Mononuclear cell (primary cell): Measurements from ENCODE around the gene CDK6. TPM values are rescaled to one million over a fixed set of nuclear protein-coding genes. Genes with fewer than 3 reads are reported as not detected.

Experiments used
- H3K27me3 ChIP-seq: 2 replicates; pipeline ENCODE4 v1.6.0; 2011; ENCODE audit warnings: low read length, control low read depth; ENCODE audit not compliant: insufficient read depth
- H3K4me1 ChIP-seq: 2 replicates; pipeline ENCODE4 v1.5.1; 2011; ENCODE audit warnings: mild to moderate bottlenecking, low read length, control low read depth; ENCODE audit not compliant: insufficient read depth
- H3K4me3 ChIP-seq: 2 replicates; pipeline ENCODE4 v1.5.1; 2011; ENCODE audit warnings: mild to moderate bottlenecking, low read length, moderate library complexity
- H3K9me3 ChIP-seq: 2 replicates; pipeline ENCODE4 v1.5.1; 2011; ENCODE audit warnings: low read depth, mild to moderate bottlenecking, control low read depth, low read length
- total RNA-seq: library from RNA; depleted of rRNA; stranded (reverse); fragments of >200 nt; gene quantifications from one replicate; pipeline ENCODE4 v1.2.3, GENCODE V29; 2012

The CDK6 gene
- total RNA-seq, 1 donor, result 28.4 TPM

DNA sequence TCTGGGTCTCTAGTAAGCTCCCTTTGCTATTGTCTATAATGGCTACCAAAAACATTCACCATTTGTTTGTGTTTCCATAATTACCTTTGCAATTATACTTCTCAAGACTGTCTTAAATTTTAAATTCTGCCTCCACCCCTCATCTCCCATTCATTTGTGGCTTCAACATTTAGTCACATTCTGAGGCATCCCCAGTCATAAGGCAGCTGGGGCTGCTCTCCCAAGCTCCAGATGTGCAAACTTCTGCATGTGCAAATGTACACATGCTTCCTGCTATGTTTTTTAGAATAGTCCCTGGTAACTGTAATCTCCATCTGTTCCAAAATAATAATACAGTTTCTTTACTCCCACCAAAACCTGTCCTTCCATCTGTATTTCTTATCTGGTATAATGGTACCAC is 97.3 kb downstream of the CDK6 start:
- Histone ChIP-seq H3K4me3 (no peak overlapping the region), H3K9me3 (no peaks in the 10 kb centered on the region), H3K27me3 (no peaks in the 10 kb centered on the region), H3K4me1 (no peaks in the 10 kb centered on the region)

DNA sequence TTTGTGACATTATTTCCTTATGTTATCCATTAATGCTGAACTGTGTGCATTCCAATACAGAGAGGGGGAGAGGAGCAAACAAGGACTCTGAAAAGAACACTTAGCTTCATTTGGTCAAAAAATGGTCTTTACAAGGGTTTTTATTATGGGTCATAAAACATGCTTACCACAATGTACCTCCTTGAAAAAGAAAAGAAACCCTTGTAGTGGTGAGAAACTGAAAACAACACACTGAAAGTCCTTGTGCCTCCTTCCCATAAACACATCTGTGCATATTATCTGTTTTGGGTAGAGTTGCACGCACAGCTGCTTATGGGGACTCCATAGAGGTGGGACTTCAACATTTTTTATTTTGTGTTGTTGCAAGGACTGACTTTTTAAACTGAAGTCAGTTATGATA is 98.7 kb downstream of the CDK6 start:
- Histone ChIP-seq H3K9me3 (no peaks in the 10 kb centered on the region), H3K4me3 (no peak overlapping the region), H3K27me3 (no peaks in the 10 kb centered on the region), H3K4me1 (peaks cover 4% of the 10 kb centered on the region)

DNA sequence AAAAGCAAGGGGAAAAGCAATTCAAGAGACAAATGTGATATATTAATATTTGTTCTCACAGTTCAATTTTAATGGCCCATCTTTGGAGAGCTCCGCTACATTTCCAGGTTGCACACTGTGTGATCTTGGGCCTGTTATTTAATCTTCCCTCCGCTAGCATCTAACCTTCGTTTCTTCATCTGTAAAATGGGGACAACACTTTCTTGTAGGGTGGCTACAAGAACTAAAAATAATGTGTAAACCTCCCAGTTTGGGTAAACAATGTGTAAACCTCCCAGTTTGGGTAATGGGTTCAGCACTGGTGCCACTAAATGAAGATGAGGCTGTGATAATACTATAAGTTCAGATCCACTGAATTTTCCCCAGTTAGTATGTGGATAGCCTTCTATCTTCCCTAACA is 99.5 kb downstream of the CDK6 start:
- no peak overlapping the region for H3K4me3 ChIP-seq
- no peaks in the 10 kb centered on the region for H3K27me3 ChIP-seq
- peaks cover 12% of the 10 kb centered on the region for H3K4me1 ChIP-seq
- no peaks in the 10 kb centered on the region for H3K9me3 ChIP-seq

DNA sequence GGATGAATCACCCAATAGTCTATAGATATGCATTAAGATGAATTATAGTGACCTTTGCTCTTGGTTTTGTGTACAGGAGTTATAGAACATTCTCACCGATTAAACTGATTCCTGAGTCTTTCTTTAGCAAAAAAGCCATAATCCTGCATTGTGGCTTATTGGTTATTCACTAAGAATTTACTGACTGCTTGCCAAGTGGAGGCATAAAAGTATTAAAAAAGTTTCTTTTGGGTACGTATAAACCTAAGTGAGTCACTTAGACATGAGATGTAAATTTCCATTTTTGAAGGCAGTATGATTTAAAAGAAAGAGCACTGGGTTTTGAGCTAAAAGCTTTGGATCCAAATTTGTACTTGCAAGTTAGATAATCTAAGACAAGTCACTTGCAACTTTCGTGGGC is 100.7 kb downstream of the CDK6 start:
- Histone ChIP-seq H3K9me3 (no peaks in the 10 kb centered on the region), H3K27me3 (no peaks in the 10 kb centered on the region), H3K4me3 (no peak overlapping the region), H3K4me1 (peaks cover 24% of the 10 kb centered on the region)

DNA sequence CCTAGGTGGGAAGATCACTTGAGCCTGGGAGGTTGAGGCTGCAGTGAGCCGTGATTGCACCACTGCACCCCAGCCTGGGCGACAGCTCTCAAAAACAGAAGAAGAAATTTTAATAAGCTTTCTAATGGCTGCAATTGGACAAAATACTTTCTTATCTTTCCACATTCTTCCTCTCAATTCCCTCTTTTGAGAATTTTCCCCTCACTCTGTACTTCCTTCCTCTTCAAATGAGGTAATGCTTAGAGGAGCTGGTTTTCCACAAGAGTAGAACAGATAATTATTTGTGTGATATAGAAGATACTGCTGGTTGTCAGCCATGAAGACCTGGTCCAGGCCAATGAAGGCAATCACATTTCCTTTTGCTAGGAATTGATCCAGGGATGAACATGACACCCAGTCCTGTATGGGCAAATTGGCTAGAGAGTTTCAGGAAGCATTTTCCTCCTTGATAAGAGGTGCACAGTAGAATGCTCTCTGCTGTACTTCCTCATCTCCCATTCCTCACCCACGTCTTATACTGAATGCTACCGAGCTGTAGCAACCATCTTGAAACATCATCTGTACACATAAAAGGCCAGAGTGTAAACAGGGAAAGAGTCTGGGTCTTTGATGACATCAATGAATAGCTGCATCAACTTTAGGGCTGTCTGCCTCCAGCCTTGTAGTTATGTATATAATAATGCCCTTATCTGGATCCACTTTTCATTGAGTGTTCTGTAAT is 103.9 kb downstream of the CDK6 start:
- Histone ChIP-seq H3K9me3 (no peaks in the 10 kb centered on the region), H3K4me3 (no peak overlapping the region), H3K4me1 (peaks cover 29% of the 10 kb centered on the region), H3K27me3 (no peaks in the 10 kb centered on the region)

DNA sequence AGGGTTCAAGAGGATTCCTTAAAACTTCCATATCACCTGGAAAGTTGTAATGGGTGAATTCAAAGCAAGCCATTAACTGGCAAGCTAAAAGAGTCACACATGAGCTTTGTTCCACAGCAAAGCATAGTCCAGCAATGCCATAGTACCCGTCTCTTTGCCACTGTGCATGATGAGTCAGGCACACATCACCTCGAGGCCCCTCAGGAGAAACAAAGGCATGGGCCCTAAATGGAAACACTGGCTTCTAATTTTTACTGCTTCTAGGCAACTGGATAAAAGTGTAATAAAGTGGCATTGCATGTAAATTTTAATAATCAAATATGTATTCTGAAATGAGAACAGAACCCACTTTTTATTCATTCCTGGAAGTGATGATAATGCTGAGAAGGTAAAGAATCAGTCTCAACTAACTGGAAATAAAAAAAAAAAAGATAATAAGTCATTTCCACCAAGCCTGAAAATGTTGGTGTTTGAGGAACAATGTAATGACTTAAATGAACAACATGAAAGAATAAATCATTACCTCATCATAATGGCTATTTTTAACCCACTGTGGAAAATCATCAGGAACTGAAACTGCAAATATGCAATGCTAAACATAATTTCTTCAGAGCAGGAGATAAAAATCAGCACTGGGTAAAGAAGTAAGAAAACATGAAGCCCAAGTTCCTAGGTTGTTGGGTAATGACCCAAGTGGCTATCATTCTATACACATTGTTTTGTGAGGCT is 104.9 kb downstream of the CDK6 start:
- no peaks in the 10 kb centered on the region for H3K27me3 ChIP-seq
- H3K9me3 ChIP-seq, result no peaks in the 10 kb centered on the region
- H3K4me3 ChIP-seq, result no peak overlapping the region
- H3K4me1 ChIP-seq, result peaks cover 29% of the 10 kb centered on the region

DNA sequence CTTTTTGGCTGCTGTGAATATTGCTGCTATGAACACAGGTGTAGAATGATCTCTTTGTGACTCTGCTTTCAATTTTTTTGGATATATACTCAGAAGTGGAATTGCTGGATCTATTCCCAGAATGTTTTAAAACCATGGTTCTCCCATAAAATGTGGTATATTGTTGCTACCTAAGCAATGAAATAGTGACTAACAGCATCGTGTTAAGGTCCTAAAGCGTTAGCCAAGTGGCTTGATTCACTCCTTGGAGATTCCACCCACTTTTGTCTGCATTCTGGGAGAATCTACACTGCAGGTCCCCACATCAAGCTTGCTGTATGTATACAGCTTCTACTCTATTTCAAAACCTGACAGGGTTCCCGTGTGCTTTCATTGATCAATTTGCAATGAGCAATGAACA is 105.6 kb downstream of the CDK6 start:
- H3K4me3 ChIP-seq, result no peak overlapping the region
- no peaks in the 10 kb centered on the region for H3K9me3 ChIP-seq
- H3K4me1 ChIP-seq, result peaks cover 29% of the 10 kb centered on the region
- no peaks in the 10 kb centered on the region for H3K27me3 ChIP-seq

DNA sequence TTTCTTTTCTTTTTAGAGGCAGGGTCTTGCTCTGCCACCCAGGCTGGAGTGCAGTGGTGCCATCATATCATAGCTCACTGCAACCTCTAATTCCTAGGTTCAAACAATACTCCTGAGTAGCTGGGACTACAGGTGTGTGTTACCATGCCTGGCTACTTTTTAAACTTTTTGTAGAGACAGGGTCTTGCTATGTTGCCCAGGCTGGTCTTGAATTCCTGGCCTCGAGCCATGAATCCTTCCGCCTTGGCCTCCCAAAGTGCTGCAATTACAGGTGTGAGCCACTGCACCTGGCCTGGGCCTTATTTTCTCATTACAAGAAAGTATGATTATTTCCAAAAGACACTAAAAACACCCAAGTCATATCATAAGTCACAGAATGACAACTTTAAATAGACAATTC is 106.6 kb downstream of the CDK6 start:
- Histone ChIP-seq H3K4me1 (peaks cover 29% of the 10 kb centered on the region), H3K27me3 (no peaks in the 10 kb centered on the region), H3K4me3 (no peak overlapping the region), H3K9me3 (no peaks in the 10 kb centered on the region)

DNA sequence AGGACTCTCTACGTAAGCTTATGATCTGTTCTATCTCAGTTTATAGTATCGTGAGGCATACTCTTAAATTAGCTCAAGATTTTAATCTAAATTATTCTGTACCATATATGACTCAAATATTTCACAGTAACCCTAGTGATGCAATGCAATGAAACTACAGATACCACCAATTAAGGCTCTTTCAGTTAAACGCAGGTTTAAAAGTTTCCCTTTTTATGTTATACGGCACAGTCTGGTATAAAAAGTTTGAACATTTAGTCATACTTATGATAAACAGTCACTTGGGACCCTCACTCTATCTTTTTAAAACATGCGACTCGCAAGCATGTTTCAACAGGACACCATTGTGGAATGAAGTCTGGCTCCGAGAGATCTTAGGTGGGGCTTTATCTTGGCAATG is 107.2 kb downstream of the CDK6 start:
- peaks cover 32% of the 10 kb centered on the region for H3K4me1 ChIP-seq
- H3K9me3 ChIP-seq, result no peaks in the 10 kb centered on the region
- H3K27me3 ChIP-seq, result no peaks in the 10 kb centered on the region
- H3K4me3 ChIP-seq, result no peak overlapping the region

DNA sequence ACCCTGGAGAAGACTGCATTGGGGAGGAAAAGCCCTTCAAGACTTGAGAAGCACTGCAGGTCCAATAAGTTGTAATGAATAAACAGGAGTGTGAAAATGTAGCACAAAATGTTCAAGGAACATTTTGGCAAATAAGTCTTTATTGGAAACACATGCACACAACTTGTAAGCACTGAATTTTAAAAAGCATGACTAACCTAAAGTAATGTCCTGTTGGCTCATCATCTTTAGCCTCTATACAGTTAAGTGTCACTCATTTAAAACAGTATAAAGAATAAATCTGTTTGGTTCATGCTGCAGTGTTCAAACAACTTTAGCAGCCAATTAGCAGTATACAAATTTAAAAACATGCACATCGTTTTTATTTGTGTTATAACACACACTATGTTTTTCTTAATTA is 108.6 kb downstream of the CDK6 start:
- no peak overlapping the region for H3K4me3 ChIP-seq
- peaks cover 32% of the 10 kb centered on the region for H3K4me1 ChIP-seq
- H3K27me3 ChIP-seq, result no peaks in the 10 kb centered on the region
- no peaks in the 10 kb centered on the region for H3K9me3 ChIP-seq

DNA sequence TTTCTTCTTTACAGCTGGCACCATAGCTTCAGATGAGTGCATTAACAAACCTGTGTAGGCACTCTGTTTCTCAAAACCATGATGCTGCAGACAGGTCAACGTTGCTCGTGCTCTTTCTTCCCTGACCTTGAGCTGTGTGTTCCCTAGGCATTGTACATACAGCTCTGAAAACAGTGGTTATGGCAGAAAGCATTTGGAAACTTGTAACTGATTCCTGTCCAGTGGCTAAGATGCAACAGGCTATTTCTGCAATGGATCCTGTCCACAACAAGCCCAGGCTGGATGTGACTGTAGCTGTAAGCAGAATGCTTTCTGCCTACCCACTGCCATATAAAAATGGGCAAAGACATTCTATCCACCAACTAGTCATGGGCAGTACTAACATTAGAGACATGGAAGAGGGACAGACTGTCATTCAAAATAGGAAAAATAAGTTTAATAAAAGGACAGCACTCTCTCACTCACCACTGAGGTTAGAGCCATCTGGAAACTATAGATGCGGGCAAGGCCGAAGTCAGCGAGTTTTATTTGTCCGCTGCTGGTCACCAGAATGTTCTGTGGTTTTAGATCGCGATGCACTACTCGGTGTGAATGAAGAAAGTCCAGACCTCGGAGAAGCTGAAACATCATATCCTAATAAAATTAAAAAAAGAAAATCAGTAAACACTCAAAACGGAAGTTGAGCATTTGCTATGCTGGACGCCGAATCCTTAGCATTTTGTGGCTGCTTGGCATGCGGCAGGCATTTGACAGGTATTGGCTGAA is 111.0 kb downstream of the CDK6 start:
- Histone ChIP-seq H3K27me3 (no peaks in the 10 kb centered on the region), H3K4me3 (no peak overlapping the region), H3K9me3 (no peaks in the 10 kb centered on the region), H3K4me1 (peaks cover 8% of the 10 kb centered on the region)

DNA sequence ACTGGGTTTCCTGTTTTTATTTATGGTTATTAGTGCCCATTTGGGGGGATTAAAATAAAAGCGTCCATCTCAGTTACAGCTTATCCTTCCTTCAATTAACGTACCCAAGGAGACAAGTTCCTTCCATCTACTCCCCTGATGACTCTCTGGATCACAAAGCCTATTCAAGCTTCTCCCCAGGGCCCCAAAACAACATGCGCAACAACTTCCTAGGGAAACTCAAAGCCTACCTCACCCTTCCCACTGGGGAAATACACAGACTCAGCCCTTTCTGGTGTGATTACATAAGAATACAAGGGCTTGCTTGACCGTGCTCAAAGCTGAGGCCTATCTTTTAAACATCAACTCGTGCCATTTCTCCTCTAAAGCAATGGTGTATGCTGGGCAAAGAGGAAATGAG is 112.4 kb downstream of the CDK6 start:
- Histone ChIP-seq H3K4me1 (peaks cover 9% of the 10 kb centered on the region), H3K4me3 (no peak overlapping the region), H3K9me3 (no peaks in the 10 kb centered on the region), H3K27me3 (no peaks in the 10 kb centered on the region)

DNA sequence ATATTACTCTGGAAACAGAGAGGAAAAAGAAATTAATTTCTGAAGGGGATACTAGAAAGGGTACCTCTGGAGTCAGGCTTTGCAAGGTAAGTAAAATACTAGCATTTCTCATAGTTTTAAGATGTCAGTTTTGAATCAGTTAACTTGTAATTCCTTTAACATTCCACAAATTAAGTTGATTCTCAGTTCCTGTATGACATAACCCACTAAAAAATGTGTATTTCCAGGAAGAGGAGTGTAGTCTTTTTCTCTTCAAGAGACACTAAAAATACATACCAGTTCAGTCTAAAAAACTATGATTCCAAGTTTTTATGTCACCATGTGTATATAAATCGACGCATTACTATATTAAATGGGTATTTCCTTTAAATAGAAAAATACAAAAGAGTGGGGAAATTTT is 113.2 kb downstream of the CDK6 start:
- Histone ChIP-seq H3K9me3 (no peaks in the 10 kb centered on the region), H3K4me1 (peaks cover 16% of the 10 kb centered on the region), H3K4me3 (no peak overlapping the region), H3K27me3 (no peaks in the 10 kb centered on the region)

DNA sequence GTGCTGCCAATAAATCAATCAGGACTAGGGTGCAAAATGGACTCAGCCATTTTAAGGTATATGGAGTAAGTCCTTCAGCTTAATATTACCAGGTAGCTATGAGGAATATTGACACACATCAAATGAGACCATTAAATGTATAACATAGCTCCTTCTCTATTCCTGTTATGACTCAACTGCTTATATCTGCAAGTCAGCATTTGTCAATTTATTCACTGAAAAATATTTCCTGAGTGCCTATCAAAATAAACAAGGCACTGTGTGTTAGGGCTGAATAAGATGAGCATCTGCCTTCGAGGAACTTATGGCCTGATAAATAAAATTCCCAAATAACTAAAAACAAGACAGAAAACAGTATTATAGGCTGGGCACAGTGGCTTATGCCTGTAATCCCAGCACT is 113.8 kb downstream of the CDK6 start:
- peaks cover 22% of the 10 kb centered on the region for H3K4me1 ChIP-seq
- H3K4me3 ChIP-seq, result no peak overlapping the region
- H3K27me3 ChIP-seq, result no peaks in the 10 kb centered on the region
- H3K9me3 ChIP-seq, result no peaks in the 10 kb centered on the region

DNA sequence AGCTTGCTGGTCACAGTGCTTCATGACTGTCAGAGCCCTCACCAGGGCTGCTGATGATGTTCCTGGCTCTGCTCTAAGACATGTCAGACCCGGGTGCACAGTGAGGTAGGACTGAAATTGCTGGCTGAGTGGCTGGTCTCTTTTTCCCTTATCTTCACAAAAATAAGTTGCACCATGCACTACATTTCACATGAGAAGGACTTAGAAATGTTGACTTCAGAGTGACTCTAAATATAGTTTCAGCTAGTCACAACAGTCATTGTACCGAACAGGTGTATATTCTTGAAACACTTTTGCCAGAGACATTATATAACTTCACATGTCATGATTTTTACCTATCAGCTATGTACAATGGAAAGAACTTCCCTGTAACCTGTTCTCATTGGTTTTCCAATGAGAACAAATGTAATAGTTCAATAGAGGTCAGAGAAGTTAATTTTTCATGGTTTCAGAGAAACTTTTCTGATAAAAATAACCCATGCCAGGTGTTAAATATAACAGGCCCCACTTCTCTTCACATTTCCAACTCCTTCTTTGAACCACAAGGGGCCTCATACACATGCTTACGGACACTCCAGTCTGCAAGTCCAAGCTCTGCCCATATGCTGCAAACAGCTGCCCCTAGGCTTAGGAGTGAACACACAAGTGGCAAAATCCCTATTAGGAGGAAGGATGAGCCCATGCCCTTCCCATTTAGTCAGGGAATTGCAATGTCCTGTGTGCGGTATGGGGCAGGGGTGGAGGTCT is 115.6 kb downstream of the CDK6 start:
- H3K27me3 ChIP-seq, result no peaks in the 10 kb centered on the region
- H3K4me1 ChIP-seq, result peaks cover 23% of the 10 kb centered on the region
- no peaks in the 10 kb centered on the region for H3K9me3 ChIP-seq
- no peak overlapping the region for H3K4me3 ChIP-seq
